Astrocyte (in vitro differentiated cells and primary cell): ENCODE measurements around the gene AFAP1L2. TPM values are rescaled to one million over a fixed set of nuclear protein-coding genes. Genes with fewer than 3 reads are reported as not detected.
A peak's percentile ranks its signal among the peaks of the same experiment; 100 is the strongest.

Experiments used
- DNase-seq: peaks from one replicate; pipeline ENCODE4 v3.0.0-alpha.2; 2010; ENCODE audit warnings: low read depth
- FAIRE-seq: peaks from 2 replicates; lab custom pipeline; 2011; peaks lifted over from hg19 to GRCh38; lab: Jason Lieb, UNC
- H2AFZ ChIP-seq: 2 replicates; pipeline ENCODE4 v1.6.0; 2012; ENCODE audit warnings: low read depth, low read length, inconsistent platforms
- H3K27ac ChIP-seq: 2 replicates; pipeline ENCODE4 v1.5.1; 2011; ENCODE audit warnings: low read depth, low read length, inconsistent platforms
- H3K27me3 ChIP-seq: 2 replicates; pipeline ENCODE4 v1.6.0; 2011; ENCODE audit warnings: low read length, inconsistent platforms; ENCODE audit not compliant: insufficient read depth
- H3K36me3 ChIP-seq: 2 replicates; pipeline ENCODE4 v1.5.1; 2011; ENCODE audit warnings: low read length, inconsistent platforms; ENCODE audit not compliant: insufficient read depth
- H3K4me1 ChIP-seq: 2 replicates; pipeline ENCODE4 v1.5.1; 2011; ENCODE audit warnings: low read length, inconsistent platforms; ENCODE audit not compliant: insufficient read depth
- H3K4me2 ChIP-seq: 2 replicates; pipeline ENCODE4 v1.6.0; 2012; ENCODE audit warnings: low read length, inconsistent platforms
- H3K4me3 ChIP-seq: 2 replicates; pipeline ENCODE4 v1.5.1; 2011; ENCODE audit warnings: low read depth, mild to moderate bottlenecking, low read length, inconsistent platforms; ENCODE audit not compliant: insufficient read depth
- H3K79me2 ChIP-seq: 2 replicates; pipeline ENCODE4 v1.6.0; 2012; ENCODE audit warnings: mild to moderate bottlenecking, low read length, inconsistent platforms; ENCODE audit not compliant: insufficient read depth
- H3K9ac ChIP-seq: 2 replicates; pipeline ENCODE4 v1.6.0; 2012; ENCODE audit warnings: mild to moderate bottlenecking, low read length, inconsistent platforms
- H3K9me3 ChIP-seq: 2 replicates; pipeline ENCODE4 v1.5.1; 2012; ENCODE audit warnings: low read depth, mild to moderate bottlenecking, low read length, inconsistent platforms; ENCODE audit not compliant: insufficient read depth
- H4K20me1 ChIP-seq: 2 replicates; pipeline ENCODE4 v1.6.0; 2012; ENCODE audit warnings: low read length, inconsistent platforms; ENCODE audit not compliant: insufficient read depth
- H3K27ac Mint-ChIP-seq: one replicate; pipeline ENCODE4 v1.8.0; 2021; ENCODE audit warnings: mild to moderate bottlenecking, mixed read lengths; ENCODE audit not compliant: unreplicated experiment
- H3K27me3 Mint-ChIP-seq: one replicate; pipeline ENCODE4 v1.8.0; 2021; ENCODE audit warnings: low read depth, mixed read lengths; ENCODE audit not compliant: unreplicated experiment
- H3K36me3 Mint-ChIP-seq: one replicate; pipeline ENCODE4 v1.8.0; 2021; ENCODE audit warnings: low read depth, mixed read lengths; ENCODE audit not compliant: unreplicated experiment
- H3K4me1 Mint-ChIP-seq: one replicate; pipeline ENCODE4 v1.8.0; 2021; ENCODE audit warnings: low read depth, mixed read lengths; ENCODE audit not compliant: unreplicated experiment
- H3K4me3 Mint-ChIP-seq: one replicate; pipeline ENCODE4 v1.8.0; 2021; ENCODE audit warnings: mild to moderate bottlenecking, moderate library complexity, mixed read lengths; ENCODE audit not compliant: unreplicated experiment
- H3K9me3 Mint-ChIP-seq: one replicate; pipeline ENCODE4 v1.8.0; 2021; ENCODE audit warnings: mild to moderate bottlenecking, mixed read lengths; ENCODE audit not compliant: unreplicated experiment
- CTCF ChIP-seq: IDR thresholded peaks from 2 replicates; pipeline ENCODE4 v1.5.1; 2011; ENCODE audit warnings: low read depth, mild to moderate bottlenecking, inconsistent platforms, low read length, moderate library complexity; ENCODE audit not compliant: insufficient read depth
- EZH2 ChIP-seq: IDR thresholded peaks from 2 replicates; pipeline ENCODE4 v1.6.1; 2012; ENCODE audit warnings: mild to moderate bottlenecking, low read length, inconsistent platforms; ENCODE audit not compliant: insufficient read depth
- total RNA-seq: library from RNA; stranded (reverse); gene quantifications from 2 replicates; pipeline ENCODE4 v1.2.1, GENCODE V29; 2021

The AFAP1L2 gene
- total RNA-seq, 1 donor from 2014 or later: 26.6 TPM

GRCh38 chr10:114380797-114381196, 23.5 kb downstream of the AFAP1L2 start:
- Histone ChIP-seq H4K20me1 (no peaks in the 10 kb centered on the region), H3K36me3 (no peaks in the 10 kb centered on the region), H3K4me2 (no peak overlapping the region), H3K4me3 (no peak overlapping the region), H2AFZ (no peak overlapping the region), H3K27ac (no peak overlapping the region), H3K27me3 (peaks cover 6% of the 10 kb centered on the region), H3K4me1 (peaks cover 8% of the 10 kb centered on the region), H3K9me3 (no peaks in the 10 kb centered on the region), H3K9ac (no peak overlapping the region), H3K79me2 (no peaks in the 10 kb centered on the region)
- FAIRE-seq (no peak), DNase-seq (no peak)
- H3K4me1 Mint-ChIP-seq: peaks cover 18% of the 10 kb centered on the region
- H3K27me3 Mint-ChIP-seq: peaks cover 4% of the 10 kb centered on the region
- H3K27ac Mint-ChIP-seq: no peak overlapping the region
- TF ChIP-seq EZH2 (no peak), CTCF (no peak)
- H3K9me3 Mint-ChIP-seq: peaks cover 5% of the 10 kb centered on the region
- no peak overlapping the region for H3K4me3 Mint-ChIP-seq
- peaks cover 12% of the 10 kb centered on the region for H3K36me3 Mint-ChIP-seq

GRCh38 chr10:114380060-114380459, 24.2 kb downstream of the AFAP1L2 start:
- Histone ChIP-seq H3K4me3 (no peak overlapping the region), H3K9ac (no peak overlapping the region), H3K36me3 (no peaks in the 10 kb centered on the region), H2AFZ (no peak overlapping the region), H4K20me1 (no peaks in the 10 kb centered on the region), H3K4me2 (peak overlapping the region; percentile 45), H3K9me3 (no peaks in the 10 kb centered on the region), H3K27ac (no peak overlapping the region), H3K27me3 (peaks cover 6% of the 10 kb centered on the region), H3K79me2 (no peaks in the 10 kb centered on the region), H3K4me1 (peaks cover 8% of the 10 kb centered on the region)
- Mint-ChIP-seq H3K4me3 (no peak overlapping the region), H3K36me3 (peaks cover 12% of the 10 kb centered on the region), H3K27ac (no peak overlapping the region), H3K9me3 (peaks cover 5% of the 10 kb centered on the region), H3K27me3 (peaks cover 4% of the 10 kb centered on the region), H3K4me1 (peaks cover 18% of the 10 kb centered on the region)
- TF ChIP-seq EZH2 (no peak), CTCF (no peak)
- no peak for DNase-seq
- FAIRE-seq: no peak

- H3K27ac Mint-ChIP-seq: no peak overlapping the region
- no peak for FAIRE-seq
These were observed 24.7 kb downstream of the AFAP1L2 start for GRCh38 chr10:114379631-114380041.

More at GRCh38 chr10:114379631-114380041, 24.7 kb downstream of the AFAP1L2 start:
- peaks cover 18% of the 10 kb centered on the region for H3K4me1 Mint-ChIP-seq
- Histone ChIP-seq H3K4me3 (no peak overlapping the region), H3K9me3 (no peaks in the 10 kb centered on the region), H3K27me3 (peaks cover 6% of the 10 kb centered on the region), H3K27ac (peak overlapping the region; percentile 39), H3K4me2 (peak overlapping the region; percentile 45), H3K9ac (no peak overlapping the region), H2AFZ (no peak overlapping the region), H3K4me1 (peaks cover 8% of the 10 kb centered on the region), H3K79me2 (no peaks in the 10 kb centered on the region), H4K20me1 (no peaks in the 10 kb centered on the region), H3K36me3 (no peaks in the 10 kb centered on the region)
- DNase-seq: no peak
- peaks cover 9% of the 10 kb centered on the region for H3K36me3 Mint-ChIP-seq
- H3K27me3 Mint-ChIP-seq: peaks cover 4% of the 10 kb centered on the region
- TF ChIP-seq EZH2: no peak
- no peak for TF ChIP-seq CTCF
- peaks cover 5% of the 10 kb centered on the region for H3K9me3 Mint-ChIP-seq
- H3K4me3 Mint-ChIP-seq: no peak overlapping the region
